ENCODE measurements around the gene TFE3. TPM values are rescaled to one million over a fixed set of nuclear protein-coding genes. Genes with fewer than 3 reads are reported as not detected.

Gene TFE3
- polyA plus RNA-seq, 1 experiment: 28.4 TPM

GRCh38 chrX:49061490-49061889, 18.3 kb upstream of the TFE3 start:
- ChIA-PET POLR2A (no interaction called here), CTCF (no interaction called here)

GRCh38 chrX:49060914-49061313, 17.8 kb upstream of the TFE3 start:
- Histone ChIP-seq H3K4me3 (ENCODE audit: low read depth, low read length) (no peak overlapping the region), H3K27ac (ENCODE audit: low read depth, low read length) (no peak overlapping the region), H3K27me3 (ENCODE audit: control insufficient read depth, insufficient read depth, low read length) (no peaks in the 10 kb centered on the region), H3K9me3 (ENCODE audit: control insufficient read depth, insufficient read depth, low read length) (no peaks in the 10 kb centered on the region)
- POLR2A ChIA-PET: no interaction called here
- no peak for DNase-seq (ENCODE audit: low read depth, low spot score)
- CTCF ChIA-PET: no interaction called here
- TF ChIP-seq CTCF (IDR thresholded peaks at IDR 0.05; ENCODE audit: low read depth, low read length): no peak

More at GRCh38 chrX:49061490-49061889, 18.3 kb upstream of the TFE3 start:
- Histone ChIP-seq H3K27me3 (ENCODE audit: control insufficient read depth, insufficient read depth, low read length) (no peaks in the 10 kb centered on the region), H3K9me3 (ENCODE audit: control insufficient read depth, insufficient read depth, low read length) (no peaks in the 10 kb centered on the region), H3K4me3 (ENCODE audit: low read depth, low read length) (no peak overlapping the region), H3K27ac (ENCODE audit: low read depth, low read length) (no peak overlapping the region)
- DNase-seq (ENCODE audit: low read depth, low spot score): no peak
- no peak for TF ChIP-seq CTCF (IDR thresholded peaks at IDR 0.05; ENCODE audit: low read depth, low read length)

GRCh38 chrX:49059681-49060085, 16.5 kb upstream of the TFE3 start:
- Histone ChIP-seq H3K27ac (ENCODE audit: low read depth, low read length) (no peak overlapping the region), H3K4me3 (ENCODE audit: low read depth, low read length) (no peak overlapping the region), H3K9me3 (ENCODE audit: control insufficient read depth, insufficient read depth, low read length) (no peaks in the 10 kb centered on the region), H3K27me3 (ENCODE audit: control insufficient read depth, insufficient read depth, low read length) (no peaks in the 10 kb centered on the region)
- no peak for DNase-seq (ENCODE audit: low read depth, low spot score)
- POLR2A ChIA-PET: no interaction called here
- no peak for TF ChIP-seq CTCF (IDR thresholded peaks at IDR 0.05; ENCODE audit: low read depth, low read length)
- CTCF ChIA-PET: no interaction called here

GRCh38 chrX:49059201-49059600, 16.0 kb upstream of the TFE3 start:
- DNase-seq (ENCODE audit: low read depth, low spot score): no peak
- TF ChIP-seq CTCF (IDR thresholded peaks at IDR 0.05; ENCODE audit: low read depth, low read length): no peak
- ChIA-PET CTCF (no interaction called here), POLR2A (no interaction called here)
- Histone ChIP-seq H3K27me3 (ENCODE audit: control insufficient read depth, insufficient read depth, low read length) (no peaks in the 10 kb centered on the region), H3K9me3 (ENCODE audit: control insufficient read depth, insufficient read depth, low read length) (no peaks in the 10 kb centered on the region), H3K27ac (ENCODE audit: low read depth, low read length) (no peak overlapping the region), H3K4me3 (ENCODE audit: low read depth, low read length) (no peak overlapping the region)

- H3K27ac ChIP-seq (ENCODE audit: low read depth, low read length): no peak within 1 kb of the TSS
- POLR2A ChIA-PET: no interaction called here
- H3K27me3 ChIP-seq (ENCODE audit: control insufficient read depth, insufficient read depth, low read length): no peaks in the 10 kb centered on the region
- H3K4me3 ChIP-seq (ENCODE audit: low read depth, low read length): no peak within 1 kb of the TSS
- H3K9me3 ChIP-seq (ENCODE audit: control insufficient read depth, insufficient read depth, low read length): no peaks in the 10 kb centered on the region
- TF ChIP-seq CTCF (IDR thresholded peaks at IDR 0.05; ENCODE audit: low read depth, low read length): no peak
- CTCF ChIA-PET: no interaction called here
- DNase-seq (ENCODE audit: low read depth, low spot score): no peak
Observed at GRCh38 chrX:49058794-49059193, 15.6 kb upstream of the TFE3 start, which contains the start of gene CCDC120. TSS of gene CCDC120 (plus strand) at chrX:49058999. CDS start at chrX:49062042, 3,043 bp downstream.
